Upper lobe of left lung (tissue), 6 donors: Measurements from ENCODE around the gene MAEA. TPM values are rescaled to one million over a fixed set of nuclear protein-coding genes. Genes with fewer than 3 reads are reported as not detected.

Experiments
- ATAC-seq, 2 donors: fragments of 200-7000 bp; cut with Tn5 transposase; one replicate each; pipeline ENCODE4 v1.9.1; 2022; ENCODE audit warnings: mild to moderate bottlenecking in 2 of 2, moderate library complexity in 2 of 2; ENCODE audit not compliant: low FRiP score in 2 of 2
- DNase-seq, 2 donors: peaks; one replicate each; pipeline ENCODE4 v3.0.0-alpha.2; 2019 to 2020
- H3K27ac ChIP-seq, 4 donors: fragments of 200-600 bp; sonication (generic); one replicate each; pipeline ENCODE4 v1.5.1; 2016 to 2019
- H3K27me3 ChIP-seq, 4 donors: fragments of 200-600 bp; sonication (generic); one replicate each; pipeline ENCODE4 v1.5.1; 2017 to 2019
- H3K36me3 ChIP-seq, 4 donors: fragments of 200-600 bp; sonication (generic); one replicate each; pipeline ENCODE4 v1.5.1; 2016 to 2019
- H3K4me1 ChIP-seq, 4 donors: fragments of 200-600 bp; sonication (generic); one replicate each; pipeline ENCODE4 v1.5.1; 2018 to 2019
- H3K4me3 ChIP-seq, 4 donors: fragments of 200-600 bp; sonication (generic); one replicate each; pipeline ENCODE4 v1.5.1; 2017 to 2019; ENCODE audit warnings: mild to moderate bottlenecking in 2 of 4, moderate library complexity in 1 of 4
- H3K9me3 ChIP-seq, 4 donors: fragments of 200-600 bp; sonication (generic); one replicate each; pipeline ENCODE4 v1.5.1; 2018 to 2019
- CTCF ChIP-seq, 6 experiments: fragments of 450-650 bp in 4 of 6; fragments of 200-600 bp in 2 of 6; sonication (generic) in 2 of 6; IDR thresholded peaks; one replicate each; pipeline ENCODE4 v1.5.1; 2016 to 2019; ENCODE audit warnings: antibody characterized with exemption in 6 of 6
- EP300 ChIP-seq, 4 donors: sonication (generic); formaldehyde crosslinking; IDR thresholded peaks; one replicate each; pipeline ENCODE4 v1.5.1; 2017; ENCODE audit warnings: antibody characterized with exemption in 4 of 4, control low read depth in 2 of 4
- POLR2A ChIP-seq, 4 donors: fragments of 450-650 bp; IDR thresholded peaks; one replicate each; pipeline ENCODE4 v1.5.1; 2016 to 2017; ENCODE audit warnings: antibody characterized with exemption in 4 of 4, mild to moderate bottlenecking in 2 of 4
- POLR2AphosphoS5 ChIP-seq, 2 donors: sonication (generic); formaldehyde crosslinking; IDR thresholded peaks; one replicate each; pipeline ENCODE4 v1.5.1; 2017; ENCODE audit warnings: antibody characterized with exemption in 2 of 2
- WGBS, 2 donors: methylation state at CpG; one replicate each; pipeline ENCODE4 v1.1.5; 2017 to 2018; 5-methylcytosine and 5-hydroxymethylcytosine counted together
- total RNA-seq, 6 donors: library from RNA; depleted of rRNA in 4 of 6; stranded (reverse); fragments of >200 nt in 4 of 6; gene quantifications; one replicate each; pipeline versions ENCODE4 v1.1.0 to v1.2.1, GENCODE V29; 2016 to 2021
- donor health status: DM: no; HTN: no; CAD: no; lungs with moderate emphysema.
- donor health status: DM: no; HTN: yes; CAD: no; lungs with severe emphysema.

MAEA gene
- total RNA-seq, 6 donors from 2014 or later: 58.5 to 289 (median 73.0) TPM

GRCh38 chr4:1302159-1302558 is 12.5 kb downstream of the MAEA start:
- ATAC-seq (no peak), DNase-seq (no peak)
- Histone ChIP-seq H3K4me3 (no peak overlapping the region), H3K4me1 (peaks cover 10 to 18% (median 14%) of the 10 kb centered on the region in 4 donors), H3K36me3 (peaks cover 0 to 55% (median 27%) of the 10 kb centered on the region in 4 donors), H3K27me3 (no peaks in the 10 kb centered on the region), H3K27ac (peak overlapping the region in 1 of 4 donors; percentile 88), H3K9me3 (no peaks in the 10 kb centered on the region)
- 25 to 96% methylated on average over 4 of the region's 4 CpGs for WGBS, 2 donors
- TF ChIP-seq POLR2AphosphoS5 (IDR thresholded peaks at IDR 0.05) (no peak), EP300 (IDR thresholded peaks at IDR 0.05) (no peak), CTCF (IDR thresholded peaks at IDR 0.05) (no peak), POLR2A (IDR thresholded peaks at IDR 0.05) (no peak)

GRCh38 chr4:1305261-1305711 is 15.6 kb downstream of the MAEA start:
- WGBS, 2 donors: 86 to 92% methylated on average over 8 to 12 of the region's 13 CpGs
- no peaks in the 10 kb centered on the region for H3K27me3 ChIP-seq
- TF ChIP-seq CTCF (IDR thresholded peaks at IDR 0.05) (no peak), POLR2A (IDR thresholded peaks at IDR 0.05) (no peak), EP300 (IDR thresholded peaks at IDR 0.05) (no peak), POLR2AphosphoS5 (IDR thresholded peaks at IDR 0.05) (no peak)
- H3K4me1 ChIP-seq: peaks cover 26 to 37% (median 32%) of the 10 kb centered on the region in 4 donors
- H3K9me3 ChIP-seq: no peaks in the 10 kb centered on the region
- H3K36me3 ChIP-seq: peaks cover 0 to 26% (median 12%) of the 10 kb centered on the region in 4 donors
- no peak for ATAC-seq
- H3K27ac ChIP-seq: peak overlapping the region in 2 of 4 donors; percentile 19 to 30
- no peak overlapping the region for H3K4me3 ChIP-seq
- DNase-seq: peak in 1 of 2 donors; percentile 63

GRCh38 chr4:1305781-1306455 is 16.2 kb downstream of the MAEA start:
- WGBS, 2 donors: 83 to 91% methylated on average over 17 of the region's 17 CpGs
- H3K27me3 ChIP-seq: no peaks in the 10 kb centered on the region
- H3K36me3 ChIP-seq: peaks cover 0 to 19% (median 6%) of the 10 kb centered on the region in 4 donors
- no peak for ATAC-seq
- peaks cover 23 to 37% (median 33%) of the 10 kb centered on the region in 4 donors for H3K4me1 ChIP-seq
- TF ChIP-seq POLR2A (IDR thresholded peaks at IDR 0.05) (no peak), EP300 (IDR thresholded peaks at IDR 0.05) (no peak), CTCF (IDR thresholded peaks at IDR 0.05) (no peak), POLR2AphosphoS5 (IDR thresholded peaks at IDR 0.05) (no peak)
- no peaks in the 10 kb centered on the region for H3K9me3 ChIP-seq
- peak overlapping the region in 2 of 4 donors; percentile 19 to 30 for H3K27ac ChIP-seq
- DNase-seq: no peak
- H3K4me3 ChIP-seq: no peak overlapping the region

GRCh38 chr4:1307951-1308735 is 18.5 kb downstream of the MAEA start:
- H3K4me3 ChIP-seq: no peak overlapping the region
- no peak for TF ChIP-seq EP300 (IDR thresholded peaks at IDR 0.05)
- no peak for TF ChIP-seq POLR2A (IDR thresholded peaks at IDR 0.05)
- no peak for TF ChIP-seq CTCF (IDR thresholded peaks at IDR 0.05)
- no peak for TF ChIP-seq POLR2AphosphoS5 (IDR thresholded peaks at IDR 0.05)
- WGBS, 2 donors: 92% methylated on average over 34 of the region's 34 CpGs
- no peaks in the 10 kb centered on the region for H3K9me3 ChIP-seq
- H3K4me1 ChIP-seq: peaks cover 22 to 43% (median 38%) of the 10 kb centered on the region in 4 donors
- ATAC-seq (no peak), DNase-seq (peak in 1 of 2 donors; percentile 77)
- H3K27ac ChIP-seq: peak overlapping the region in 3 of 4 donors; percentile 64 to 75 (median 69)
- H3K36me3 ChIP-seq: peaks cover 4 to 20% (median 13%) of the 10 kb centered on the region in 4 donors
- H3K27me3 ChIP-seq: no peaks in the 10 kb centered on the region
